Measurements from ENCODE around the gene SLC44A1. TPM values are rescaled to one million over a fixed set of nuclear protein-coding genes. Genes with fewer than 3 reads are reported as not detected.
A peak's percentile ranks its signal among the peaks of the same experiment; 100 is the strongest.
"Not testable (repeated sequence)": the region's sequence is repeated elsewhere in the genome, so short reads cannot be mapped to it uniquely, and the experiment has no call there.

The SLC44A1 gene
- total and polyA plus RNA-seq, 5 donors from 2014 or later = 5.8 to 19.8 (median 13.4) TPM

DNA sequence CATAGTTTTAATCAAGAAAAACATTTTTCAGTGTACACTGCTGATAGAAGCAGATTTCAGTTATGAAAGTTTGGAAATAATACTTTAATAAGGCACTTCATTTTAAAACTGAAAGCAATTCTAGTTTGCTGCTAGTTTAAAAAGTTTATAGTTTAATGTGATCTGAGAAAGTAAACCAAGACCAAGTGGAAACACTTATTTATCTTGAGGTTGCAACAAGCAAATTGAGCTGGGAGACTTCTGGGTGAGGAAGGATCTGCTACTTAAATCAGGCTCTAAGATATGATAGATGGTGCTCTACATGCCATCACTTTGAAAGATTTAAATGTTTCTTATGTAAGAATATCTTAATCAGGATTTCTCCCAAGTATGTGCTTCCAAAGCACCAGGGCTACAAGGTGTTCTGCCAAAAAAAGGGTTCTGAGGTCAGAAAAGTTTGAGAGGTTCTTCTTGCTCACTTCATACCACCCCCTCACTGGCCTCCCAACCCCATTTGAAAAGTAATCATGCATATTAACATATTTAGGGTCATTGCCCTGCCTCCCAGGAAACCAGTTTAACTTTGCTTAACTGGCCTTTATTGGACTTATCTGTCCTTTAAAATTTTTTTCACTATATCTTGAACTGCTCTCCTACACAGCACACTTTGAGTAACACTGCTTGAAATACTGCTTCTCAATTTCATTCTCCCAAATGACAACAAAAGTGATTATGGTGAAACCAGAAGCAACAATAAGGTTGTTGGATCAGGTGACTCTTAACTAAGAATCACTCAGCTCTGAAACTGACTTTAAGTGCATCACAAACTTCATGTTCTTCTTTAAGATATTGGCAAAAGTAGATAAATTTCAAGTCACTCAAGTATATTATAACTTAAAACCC is 15.5 kb downstream of the SLC44A1 start:
- Mint-ChIP-seq H3K27ac (no peak overlapping the region), H3K27me3 (no peaks in the 10 kb centered on the region), H3K4me3 (peak overlapping the region in 1 of 4 donors; percentile 34), H3K9me3 (no peaks in the 10 kb centered on the region), H3K36me3 (no peaks in the 10 kb centered on the region), H3K4me1 (peaks cover 6 to 18% (median 17%) of the 10 kb centered on the region in 4 donors)
- no peak for DNase-seq
- Histone ChIP-seq H3K4me1 (ENCODE audit: control insufficient read depth, insufficient read depth, low read length, poor library complexity, severe bottlenecking) (no peaks in the 10 kb centered on the region), H3K27ac (ENCODE audit: insufficient read depth, low read length, poor library complexity, severe bottlenecking) (no peak overlapping the region), H3K27me3 (ENCODE audit: control insufficient read depth, insufficient read depth, low read length) (no peaks in the 10 kb centered on the region), H3K4me3 (ENCODE audit: low read depth, low read length) (no peak overlapping the region), H3K36me3 (ENCODE audit: control insufficient read depth, insufficient read depth, low read length) (no peaks in the 10 kb centered on the region), H3K9me3 (ENCODE audit: control insufficient read depth in 2 of 2, low read length in 2 of 2) (no peaks in the 10 kb centered on the region)
- no peak for ATAC-seq (ENCODE audit: low read depth in 2 of 2)

DNA sequence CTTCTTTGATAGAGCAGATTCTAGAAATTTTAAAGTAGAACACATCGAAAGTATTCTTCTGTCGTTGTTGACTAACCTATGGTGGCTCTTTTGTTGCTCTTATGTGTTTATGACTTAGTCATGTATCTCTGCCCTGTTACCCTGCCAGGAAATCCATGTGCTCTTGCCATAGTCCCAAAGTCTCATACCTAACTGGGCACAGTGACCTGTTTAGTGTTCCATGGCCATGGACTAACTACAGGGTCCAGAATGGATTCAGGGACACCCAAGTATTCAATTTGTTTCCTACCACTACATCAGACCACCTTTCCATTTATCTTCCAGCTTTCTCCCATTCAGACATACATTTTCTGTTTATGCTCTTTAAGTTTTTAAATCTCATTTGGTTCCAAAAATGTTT is 18.0 kb downstream of the SLC44A1 start:
- Histone ChIP-seq H3K4me3 (ENCODE audit: low read depth, low read length) (no peak overlapping the region), H3K9me3 (ENCODE audit: control insufficient read depth in 2 of 2, low read length in 2 of 2) (no peaks in the 10 kb centered on the region), H3K4me1 (ENCODE audit: control insufficient read depth, insufficient read depth, low read length, poor library complexity, severe bottlenecking) (no peaks in the 10 kb centered on the region), H3K27ac (ENCODE audit: insufficient read depth, low read length, poor library complexity, severe bottlenecking) (no peak overlapping the region), H3K36me3 (ENCODE audit: control insufficient read depth, insufficient read depth, low read length) (no peaks in the 10 kb centered on the region), H3K27me3 (ENCODE audit: control insufficient read depth, insufficient read depth, low read length) (no peaks in the 10 kb centered on the region)
- ATAC-seq (ENCODE audit: low read depth in 2 of 2) = no peak
- H3K4me1 Mint-ChIP-seq = peaks cover 6 to 20% (median 17%) of the 10 kb centered on the region in 4 donors
- H3K27me3 Mint-ChIP-seq = no peaks in the 10 kb centered on the region
- H3K27ac Mint-ChIP-seq = no peak overlapping the region
- H3K9me3 Mint-ChIP-seq = peaks cover 0 to 1% (median 0%) of the 10 kb centered on the region in 7 donors
- H3K36me3 Mint-ChIP-seq = no peaks in the 10 kb centered on the region
- no peak for DNase-seq
- no peak overlapping the region for H3K4me3 Mint-ChIP-seq

GRCh38 chr9:105264380-105264779 is 19.9 kb downstream of the SLC44A1 start:
- no peak overlapping the region for H3K27ac ChIP-seq (ENCODE audit: insufficient read depth, low read length, poor library complexity, severe bottlenecking)
- no peak for ATAC-seq (ENCODE audit: low read depth in 2 of 2)
- H3K36me3 Mint-ChIP-seq = no peaks in the 10 kb centered on the region
- peaks cover 9 to 15% (median 10%) of the 10 kb centered on the region in 4 donors for H3K4me1 Mint-ChIP-seq
- peaks cover 0 to 1% (median 0%) of the 10 kb centered on the region in 7 donors for H3K9me3 Mint-ChIP-seq
- H3K27ac Mint-ChIP-seq = no peak overlapping the region
- H3K36me3 ChIP-seq (ENCODE audit: control insufficient read depth, insufficient read depth, low read length) = no peaks in the 10 kb centered on the region
- H3K27me3 ChIP-seq (ENCODE audit: control insufficient read depth, insufficient read depth, low read length) = no peaks in the 10 kb centered on the region
- no peak overlapping the region for H3K4me3 Mint-ChIP-seq
- H3K9me3 ChIP-seq (ENCODE audit: control insufficient read depth in 2 of 2, low read length in 2 of 2) = no peaks in the 10 kb centered on the region
- H3K4me1 ChIP-seq (ENCODE audit: control insufficient read depth, insufficient read depth, low read length, poor library complexity, severe bottlenecking) = no peaks in the 10 kb centered on the region
- H3K4me3 ChIP-seq (ENCODE audit: low read depth, low read length) = no peak overlapping the region
- no peaks in the 10 kb centered on the region for H3K27me3 Mint-ChIP-seq
- peak in 1 of 3 donors; percentile 36 for DNase-seq

GRCh38 chr9:105268254-105268653 is 23.8 kb downstream of the SLC44A1 start:
- not testable (repeated sequence) for H3K9me3 ChIP-seq (ENCODE audit: control insufficient read depth in 2 of 2, low read length in 2 of 2); H3K36me3 Mint-ChIP-seq; ATAC-seq (ENCODE audit: low read depth in 2 of 2); H3K27me3 ChIP-seq (ENCODE audit: control insufficient read depth, insufficient read depth, low read length); H3K27ac Mint-ChIP-seq; H3K4me3 ChIP-seq (ENCODE audit: low read depth, low read length); H3K36me3 ChIP-seq (ENCODE audit: control insufficient read depth, insufficient read depth, low read length); H3K9me3 Mint-ChIP-seq; H3K27me3 Mint-ChIP-seq; H3K27ac ChIP-seq (ENCODE audit: insufficient read depth, low read length, poor library complexity, severe bottlenecking); H3K4me1 ChIP-seq (ENCODE audit: control insufficient read depth, insufficient read depth, low read length, poor library complexity, severe bottlenecking); DNase-seq; H3K4me3 Mint-ChIP-seq
- peaks cover 6 to 25% (median 15%) of the 10 kb centered on the region in 4 donors for H3K4me1 Mint-ChIP-seq

GRCh38 chr9:105269593-105269992 is 25.1 kb downstream of the SLC44A1 start:
- H3K27ac Mint-ChIP-seq = no peak overlapping the region
- H3K27me3 Mint-ChIP-seq = no peaks in the 10 kb centered on the region
- H3K4me1 Mint-ChIP-seq = peaks cover under 1 to 18% (median 8%) of the 10 kb centered on the region in 4 donors
- no peak for ATAC-seq (ENCODE audit: low read depth in 2 of 2)
- H3K9me3 Mint-ChIP-seq = peaks cover 0 to 1% (median 0%) of the 10 kb centered on the region in 7 donors
- no peak overlapping the region for H3K27ac ChIP-seq (ENCODE audit: insufficient read depth, low read length, poor library complexity, severe bottlenecking)
- H3K4me3 ChIP-seq (ENCODE audit: low read depth, low read length) = no peak overlapping the region
- H3K4me1 ChIP-seq (ENCODE audit: control insufficient read depth, insufficient read depth, low read length, poor library complexity, severe bottlenecking) = no peaks in the 10 kb centered on the region
- no peak for DNase-seq
- H3K36me3 ChIP-seq (ENCODE audit: control insufficient read depth, insufficient read depth, low read length) = no peaks in the 10 kb centered on the region
- no peaks in the 10 kb centered on the region for H3K9me3 ChIP-seq (ENCODE audit: control insufficient read depth in 2 of 2, low read length in 2 of 2)
- H3K36me3 Mint-ChIP-seq = no peaks in the 10 kb centered on the region
- no peaks in the 10 kb centered on the region for H3K27me3 ChIP-seq (ENCODE audit: control insufficient read depth, insufficient read depth, low read length)
- no peak overlapping the region for H3K4me3 Mint-ChIP-seq

DNA sequence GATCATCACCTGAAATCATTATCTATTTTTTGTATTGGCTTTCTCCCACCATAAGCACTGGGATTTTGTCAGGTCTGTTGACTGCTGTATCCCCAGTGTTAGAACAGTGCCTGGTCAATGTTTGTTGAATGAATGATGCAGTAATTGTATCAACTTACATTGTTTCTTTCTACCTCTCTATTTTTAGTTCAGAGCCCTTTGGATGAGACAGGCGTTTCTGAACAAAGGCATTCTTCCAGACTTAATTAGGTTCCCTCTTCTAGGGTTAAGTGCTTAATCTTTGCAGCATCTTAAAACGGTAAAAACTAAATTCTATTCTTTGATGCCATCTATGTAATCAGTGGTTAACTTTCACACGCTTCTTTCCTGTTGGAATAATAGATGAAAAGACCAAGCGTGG is 26.3 kb downstream of the SLC44A1 start:
- no peaks in the 10 kb centered on the region for H3K36me3 Mint-ChIP-seq
- peaks cover 0 to 14% (median 10%) of the 10 kb centered on the region in 4 donors for H3K4me1 Mint-ChIP-seq
- Histone ChIP-seq H3K27me3 (ENCODE audit: control insufficient read depth, insufficient read depth, low read length) (no peaks in the 10 kb centered on the region), H3K36me3 (ENCODE audit: control insufficient read depth, insufficient read depth, low read length) (no peaks in the 10 kb centered on the region), H3K9me3 (ENCODE audit: control insufficient read depth in 2 of 2, low read length in 2 of 2) (no peaks in the 10 kb centered on the region), H3K4me1 (ENCODE audit: control insufficient read depth, insufficient read depth, low read length, poor library complexity, severe bottlenecking) (no peaks in the 10 kb centered on the region), H3K4me3 (ENCODE audit: low read depth, low read length) (no peak overlapping the region), H3K27ac (ENCODE audit: insufficient read depth, low read length, poor library complexity, severe bottlenecking) (no peak overlapping the region)
- H3K4me3 Mint-ChIP-seq = no peak overlapping the region
- H3K9me3 Mint-ChIP-seq = peaks cover 0 to 1% (median 0%) of the 10 kb centered on the region in 7 donors
- ATAC-seq (ENCODE audit: low read depth in 2 of 2) (no peak), DNase-seq (no peak)
- H3K27ac Mint-ChIP-seq = no peak overlapping the region
- no peaks in the 10 kb centered on the region for H3K27me3 Mint-ChIP-seq

DNA sequence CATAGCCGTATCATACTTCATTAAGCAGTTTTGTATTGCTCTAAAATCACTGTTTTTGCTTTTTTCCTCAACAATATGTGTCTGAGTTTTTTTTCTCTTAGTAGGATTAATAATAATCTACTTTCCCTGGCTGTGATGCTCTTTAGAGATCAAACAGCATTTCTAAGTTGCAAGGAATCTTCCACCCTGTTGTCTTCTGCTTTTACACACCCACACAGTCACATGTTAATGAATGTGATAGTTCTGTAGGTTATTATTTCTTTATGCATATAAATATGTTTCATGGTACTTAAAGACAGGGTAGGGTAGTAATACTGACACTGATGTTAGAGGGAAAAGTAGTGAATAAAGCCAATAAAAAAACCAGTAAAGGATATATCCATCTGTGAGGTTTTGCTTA is 29.3 kb downstream of the SLC44A1 start:
- H3K27ac Mint-ChIP-seq = no peak overlapping the region
- H3K27me3 Mint-ChIP-seq = no peaks in the 10 kb centered on the region
- no peaks in the 10 kb centered on the region for H3K36me3 Mint-ChIP-seq

GRCh38 chr9:105275111-105275510 is 30.7 kb downstream of the SLC44A1 start:
- H3K4me3 Mint-ChIP-seq = no peak overlapping the region
- H3K9me3 Mint-ChIP-seq = peaks cover 0 to 1% (median 0%) of the 10 kb centered on the region in 7 donors
- no peaks in the 10 kb centered on the region for H3K9me3 ChIP-seq (ENCODE audit: control insufficient read depth in 2 of 2, low read length in 2 of 2)
- no peak for DNase-seq
- no peaks in the 10 kb centered on the region for H3K27me3 ChIP-seq (ENCODE audit: control insufficient read depth, insufficient read depth, low read length)
- no peak overlapping the region for H3K27ac Mint-ChIP-seq
- no peaks in the 10 kb centered on the region for H3K4me1 ChIP-seq (ENCODE audit: control insufficient read depth, insufficient read depth, low read length, poor library complexity, severe bottlenecking)
- no peak overlapping the region for H3K27ac ChIP-seq (ENCODE audit: insufficient read depth, low read length, poor library complexity, severe bottlenecking)
- peaks cover 0 to 9% (median 9%) of the 10 kb centered on the region in 4 donors for H3K4me1 Mint-ChIP-seq
- no peaks in the 10 kb centered on the region for H3K27me3 Mint-ChIP-seq
- no peak for ATAC-seq (ENCODE audit: low read depth in 2 of 2)
- no peak overlapping the region for H3K4me3 ChIP-seq (ENCODE audit: low read depth, low read length)
- no peaks in the 10 kb centered on the region for H3K36me3 ChIP-seq (ENCODE audit: control insufficient read depth, insufficient read depth, low read length)
- H3K36me3 Mint-ChIP-seq = no peaks in the 10 kb centered on the region

More for the DNA sequence above, 29.3 kb downstream of the SLC44A1 start:
- Histone ChIP-seq H3K27ac (ENCODE audit: insufficient read depth, low read length, poor library complexity, severe bottlenecking) (no peak overlapping the region), H3K36me3 (ENCODE audit: control insufficient read depth, insufficient read depth, low read length) (no peaks in the 10 kb centered on the region), H3K4me3 (ENCODE audit: low read depth, low read length) (no peak overlapping the region), H3K4me1 (ENCODE audit: control insufficient read depth, insufficient read depth, low read length, poor library complexity, severe bottlenecking) (no peaks in the 10 kb centered on the region), H3K9me3 (ENCODE audit: control insufficient read depth in 2 of 2, low read length in 2 of 2) (no peaks in the 10 kb centered on the region), H3K27me3 (ENCODE audit: control insufficient read depth, insufficient read depth, low read length) (no peaks in the 10 kb centered on the region)
- Mint-ChIP-seq H3K9me3 (peaks cover 0 to 1% (median 0%) of the 10 kb centered on the region in 7 donors), H3K4me1 (peaks cover 0 to 12% (median 10%) of the 10 kb centered on the region in 4 donors), H3K4me3 (no peak overlapping the region)
- ATAC-seq (ENCODE audit: low read depth in 2 of 2) = no peak
- DNase-seq = no peak

Data from CD4-positive, CD25-positive, alpha-beta regulatory T cell (primary cell).